Adrenal gland (tissue), 12 donors: ENCODE measurements around the gene PSMD6. TPM values are rescaled to one million over a fixed set of nuclear protein-coding genes. Genes with fewer than 3 reads are reported as not detected.

Experiments
- DNase-seq, 7 donors: peaks; one replicate each; pipeline ENCODE4 v3.0.0-alpha.2; 2019 to 2020
- H3K27ac ChIP-seq, 5 donors: fragments of 200-600 bp; sonication (generic) in 4 of 5; 1 replicate in 3 of 5; 2 replicates in 2 of 5; pipeline versions ENCODE4 v1.5.1 to v1.8.0; 2016 to 2020; ENCODE audit warnings: mild to moderate bottlenecking in 1 of 5
- H3K27me3 ChIP-seq: fragments of 200-600 bp; 2 replicates; pipeline ENCODE4 v1.8.0; 2021
- H3K36me3 ChIP-seq, 2 donors: fragments of 200-600 bp; replicated peaks in 1 of 2; 1 replicate in 1 of 2; 2 replicates in 1 of 2; pipeline versions ENCODE4 v1.5.1 to v1.8.0; 2018 to 2022
- H3K4me1 ChIP-seq, 2 donors: fragments of 200-600 bp; replicated peaks in 1 of 2; 1 replicate in 1 of 2; 2 replicates in 1 of 2; pipeline versions ENCODE4 v1.5.1 to v1.8.0; 2018 to 2021
- H3K4me3 ChIP-seq, 4 donors: fragments of 200-600 bp; sonication (generic) in 3 of 4; one replicate each; pipeline ENCODE4 v1.5.1; 2016 to 2018
- H3K9me3 ChIP-seq, 3 donors: fragments of 200-600 bp; sonication (generic) in 1 of 3; replicated peaks in 1 of 3; 1 replicate in 2 of 3; 2 replicates in 1 of 3; pipeline versions ENCODE4 v1.5.1 to v1.8.0; 2016 to 2021
- POLR2A ChIP-seq, 2 donors: fragments of 450-650 bp; IDR thresholded peaks; one replicate each; pipeline ENCODE4 v1.6.1; 2017; ENCODE audit warnings: antibody characterized with exemption in 2 of 2, mild to moderate bottlenecking in 2 of 2, moderate library complexity in 1 of 2
- WGBS, 4 donors: extraction: QIAGEN DNeasy Blood & Tissue Kit in 2 of 4; methylation state at CpG; one replicate each; pipeline versions ENCODE4 v1.1.5 to v1.1.7; 2013 to 2017; 5-methylcytosine and 5-hydroxymethylcytosine counted together
- intact Hi-C, 2 donors: fragments of 100-400 bp; cut with DNase I; formaldehyde crosslinking; loops; one replicate each; pipeline versions ENCODE4 v1.14.1 to v1.15.0; 2022 to 2023
- polyA plus RNA-seq, 3 donors: library from polyadenylated mRNA; stranded (reverse); fragments of 200-250 nt in 2 of 3; fragments of 350-450 nt in 1 of 3; fragmentation: Illumina TruSeq in 1 of 3; extraction: RNeasy Lipid Tissue Mini Kit (QIAGEN cat#74804) in 1 of 3; gene quantifications; one replicate each; pipeline ENCODE4 v1.2.3, GENCODE V29; 2013 to 2014
- total RNA-seq, 9 donors: library from RNA; depleted of rRNA in 4 of 9; stranded (reverse); fragments of >200 nt in 4 of 9; fragments of 120-200 nt in 1 of 9; fragmentation: NEBNext Ultra II Directional in 1 of 9; extraction: Animal tissue kit (Norgen Biotek cat#: 25700) in 1 of 9; gene quantifications; one replicate each; pipeline versions ENCODE4 v1.1.0 to v1.2.4, GENCODE V29; 2013 to 2023
- TF ChIP-seq, protein P1 (sequence below), 6 experiments: fragments of 450-650 bp in 4 of 6; fragments of 200-600 bp in 2 of 6; sonication (generic) in 1 of 6; IDR thresholded peaks; 1 replicate in 5 of 6; 2 replicates in 1 of 6; pipeline versions ENCODE4 v1.5.1 to v1.8.0; 2016 to 2021; ENCODE audit warnings: antibody characterized with exemption in 6 of 6, mild to moderate bottlenecking in 2 of 6, moderate library complexity in 1 of 6
- donor health status: healthy with polysubstance abuse.
- donor health status: Bipolar disorder and iron deficiency.
- donor health status: DM: yes; HTN: yes; CAD: no.
- donor health status: DM: no; HTN: no; CAD: no.
- donor health status: DM: no; HTN: no; CAD: no.
- donor health status: DM: yes; HTN: yes; CAD: no.

Gene PSMD6
- total and polyA plus RNA-seq, 12 donors, result 52.8 to 206 (median 96.9) TPM

DNA sequence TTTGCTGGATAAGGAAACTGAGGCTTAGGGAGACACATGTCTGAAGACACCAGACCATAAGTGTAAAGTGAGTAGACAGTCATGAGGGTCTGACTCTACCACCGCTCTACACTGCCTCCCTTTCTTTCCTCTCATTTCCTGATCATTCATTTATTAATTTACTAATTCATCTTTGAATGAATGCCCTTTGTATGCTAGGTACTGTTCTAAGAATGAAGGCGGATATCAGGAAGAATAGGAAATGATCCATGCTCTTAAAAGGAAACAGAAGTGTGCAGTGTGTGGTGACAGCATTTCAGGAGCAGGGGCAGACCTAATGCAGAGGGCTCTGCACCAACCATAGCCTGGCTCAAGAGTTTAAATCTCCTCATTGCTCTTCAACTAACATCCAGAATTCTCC is 31.8 kb upstream of the PSMD6 start:
- Histone ChIP-seq H3K27ac (no peak overlapping the region), H3K9me3 (no peaks in the 10 kb centered on the region), H3K27me3 (no peaks in the 10 kb centered on the region), H3K4me1 (no peaks in the 10 kb centered on the region), H3K4me3 (no peak overlapping the region), H3K36me3 (no peaks in the 10 kb centered on the region)
- intact Hi-C loops, result no loop called here
- no peak for DNase-seq
- TF ChIP-seq, protein P1, sequence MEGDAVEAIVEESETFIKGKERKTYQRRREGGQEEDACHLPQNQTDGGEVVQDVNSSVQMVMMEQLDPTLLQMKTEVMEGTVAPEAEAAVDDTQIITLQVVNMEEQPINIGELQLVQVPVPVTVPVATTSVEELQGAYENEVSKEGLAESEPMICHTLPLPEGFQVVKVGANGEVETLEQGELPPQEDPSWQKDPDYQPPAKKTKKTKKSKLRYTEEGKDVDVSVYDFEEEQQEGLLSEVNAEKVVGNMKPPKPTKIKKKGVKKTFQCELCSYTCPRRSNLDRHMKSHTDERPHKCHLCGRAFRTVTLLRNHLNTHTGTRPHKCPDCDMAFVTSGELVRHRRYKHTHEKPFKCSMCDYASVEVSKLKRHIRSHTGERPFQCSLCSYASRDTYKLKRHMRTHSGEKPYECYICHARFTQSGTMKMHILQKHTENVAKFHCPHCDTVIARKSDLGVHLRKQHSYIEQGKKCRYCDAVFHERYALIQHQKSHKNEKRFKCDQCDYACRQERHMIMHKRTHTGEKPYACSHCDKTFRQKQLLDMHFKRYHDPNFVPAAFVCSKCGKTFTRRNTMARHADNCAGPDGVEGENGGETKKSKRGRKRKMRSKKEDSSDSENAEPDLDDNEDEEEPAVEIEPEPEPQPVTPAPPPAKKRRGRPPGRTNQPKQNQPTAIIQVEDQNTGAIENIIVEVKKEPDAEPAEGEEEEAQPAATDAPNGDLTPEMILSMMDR (IDR thresholded peaks at IDR 0.05), result no peak
- TF ChIP-seq POLR2A (IDR thresholded peaks at IDR 0.05), result no peak
- WGBS, 4 donors, result 74 to 90% (median 86%) methylated on average over 2 of the region's 2 CpGs

GRCh38 chr3:64054488-64054887 is 31.2 kb upstream of the PSMD6 start:
- TF ChIP-seq, protein P1 (IDR thresholded peaks at IDR 0.05), result no peak
- TF ChIP-seq POLR2A (IDR thresholded peaks at IDR 0.05), result no peak
- no peak overlapping the region for H3K27ac ChIP-seq
- no peak overlapping the region for H3K4me3 ChIP-seq
- 67 to 75% (median 71%) methylated on average over 3 of the region's 3 CpGs for WGBS, 4 donors
- no peaks in the 10 kb centered on the region for H3K36me3 ChIP-seq
- no peaks in the 10 kb centered on the region for H3K27me3 ChIP-seq
- no peak for DNase-seq
- H3K4me1 ChIP-seq, result no peaks in the 10 kb centered on the region
- intact Hi-C loops, result no loop called here
- H3K9me3 ChIP-seq, result no peaks in the 10 kb centered on the region

DNA sequence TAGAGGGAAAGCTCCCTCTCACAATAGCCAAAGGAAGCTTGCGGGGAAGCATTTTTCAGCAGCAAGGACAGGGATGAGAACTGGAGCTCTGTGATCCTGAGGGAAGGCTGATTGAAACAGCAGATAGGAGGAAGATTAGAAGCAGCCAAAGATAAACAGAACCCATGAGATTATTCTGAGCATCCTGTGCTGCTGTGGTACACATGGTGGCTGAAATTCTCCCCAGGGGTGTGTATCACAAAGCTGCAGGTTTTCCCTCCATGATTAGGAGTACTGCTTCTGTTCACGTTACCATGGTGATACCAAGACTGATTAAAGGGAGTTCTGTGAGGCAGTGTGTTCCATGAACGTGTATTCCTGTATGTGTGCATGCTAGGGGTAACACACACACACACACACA is 30.3 kb upstream of the PSMD6 start:
- no peak for DNase-seq
- no peaks in the 10 kb centered on the region for H3K9me3 ChIP-seq
- H3K27ac ChIP-seq, result no peak overlapping the region
- no peaks in the 10 kb centered on the region for H3K27me3 ChIP-seq
- TF ChIP-seq POLR2A (IDR thresholded peaks at IDR 0.05), result no peak
- TF ChIP-seq, protein P1 (IDR thresholded peaks at IDR 0.05), result no peak
- WGBS, 4 donors, result 72 to 81% (median 75%) methylated on average over 3 of the region's 3 CpGs
- H3K4me1 ChIP-seq, result no peaks in the 10 kb centered on the region
- no peak overlapping the region for H3K4me3 ChIP-seq
- no peaks in the 10 kb centered on the region for H3K36me3 ChIP-seq
- intact Hi-C loops, result no loop called here

DNA sequence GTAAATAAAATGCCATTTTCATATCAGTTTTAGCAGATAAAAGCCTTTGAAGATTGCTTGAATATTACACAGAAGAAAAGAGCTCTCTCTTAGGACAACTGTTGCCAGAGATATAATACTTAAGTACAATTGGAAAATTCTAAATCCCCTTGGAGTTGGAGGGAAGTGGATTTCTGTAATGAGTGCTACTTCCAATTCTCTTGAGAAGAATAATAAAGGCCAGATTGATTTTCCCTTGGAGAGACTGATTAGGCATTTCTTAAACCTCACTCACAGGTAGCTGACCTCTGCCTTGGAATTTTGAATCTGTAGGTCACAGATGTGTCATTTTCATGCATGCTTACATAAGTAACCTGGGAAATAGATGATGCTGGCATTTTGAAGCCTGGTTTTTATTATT is 29.8 kb upstream of the PSMD6 start:
- DNase-seq, result no peak
- Histone ChIP-seq H3K9me3 (no peaks in the 10 kb centered on the region), H3K27me3 (no peaks in the 10 kb centered on the region), H3K36me3 (no peaks in the 10 kb centered on the region), H3K4me1 (no peaks in the 10 kb centered on the region), H3K27ac (no peak overlapping the region), H3K4me3 (no peak overlapping the region)
- intact Hi-C loops, result no loop called here
- TF ChIP-seq, protein P1 (IDR thresholded peaks at IDR 0.05), result no peak
- TF ChIP-seq POLR2A (IDR thresholded peaks at IDR 0.05), result no peak
